Measurements from ENCODE around the gene IER5L. TPM values are rescaled to one million over a fixed set of nuclear protein-coding genes. Genes with fewer than 3 reads are reported as not detected.

IER5L gene
- total RNA-seq, 6 experiments from 2014 or later, result 2.7 to 19.8 (median 7.8) TPM

DNA sequence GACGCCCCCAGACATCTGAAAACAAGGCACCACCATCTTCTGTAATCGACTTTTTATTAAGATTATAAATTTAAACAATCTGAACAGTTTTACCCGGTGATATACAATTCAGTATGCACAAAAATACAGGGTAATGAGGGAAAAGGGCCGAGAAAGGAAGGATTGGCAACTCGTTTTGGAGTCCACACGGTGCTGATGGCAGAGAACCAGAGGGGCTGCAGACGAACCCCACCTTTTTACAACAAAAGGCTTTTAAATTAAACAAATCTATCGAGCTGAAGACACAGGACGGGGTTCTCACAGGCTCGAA, 2.6 kb downstream of the IER5L start:
- Histone ChIP-seq H3K4me3 (peak overlapping the region; percentile 55 to 99 (median 82)), H3K27ac (peak overlapping the region; percentile 87 to 99 (median 97)), H3K27me3 (no peaks in the 10 kb centered on the region), H3K36me3 (no peaks in the 10 kb centered on the region), H3K4me1 (peaks cover 0 to 15% (median 0%) of the 10 kb centered on the region in 4 donors), H3K9me3 (no peaks in the 10 kb centered on the region)
- ATAC-seq (no peak), DNase-seq (no peak)
- WGBS (ENCODE audit: insufficient coverage, low coverage, low lambda C conversion rate, missing lambda C conversion rate), result 0% methylated on average over 10 of the region's 10 CpGs
- intact Hi-C loops (cut with DNase I), result loop anchor here (5.0 to 10.0 kb wide), 4 partner anchors 142 to 429 kb away; no protein-coding TSS in a partner anchor
- no peak for TF ChIP-seq CTCF (IDR thresholded peaks at IDR 0.05)
- TF ChIP-seq POLR2A (IDR thresholded peaks at IDR 0.05), result no peak

DNA sequence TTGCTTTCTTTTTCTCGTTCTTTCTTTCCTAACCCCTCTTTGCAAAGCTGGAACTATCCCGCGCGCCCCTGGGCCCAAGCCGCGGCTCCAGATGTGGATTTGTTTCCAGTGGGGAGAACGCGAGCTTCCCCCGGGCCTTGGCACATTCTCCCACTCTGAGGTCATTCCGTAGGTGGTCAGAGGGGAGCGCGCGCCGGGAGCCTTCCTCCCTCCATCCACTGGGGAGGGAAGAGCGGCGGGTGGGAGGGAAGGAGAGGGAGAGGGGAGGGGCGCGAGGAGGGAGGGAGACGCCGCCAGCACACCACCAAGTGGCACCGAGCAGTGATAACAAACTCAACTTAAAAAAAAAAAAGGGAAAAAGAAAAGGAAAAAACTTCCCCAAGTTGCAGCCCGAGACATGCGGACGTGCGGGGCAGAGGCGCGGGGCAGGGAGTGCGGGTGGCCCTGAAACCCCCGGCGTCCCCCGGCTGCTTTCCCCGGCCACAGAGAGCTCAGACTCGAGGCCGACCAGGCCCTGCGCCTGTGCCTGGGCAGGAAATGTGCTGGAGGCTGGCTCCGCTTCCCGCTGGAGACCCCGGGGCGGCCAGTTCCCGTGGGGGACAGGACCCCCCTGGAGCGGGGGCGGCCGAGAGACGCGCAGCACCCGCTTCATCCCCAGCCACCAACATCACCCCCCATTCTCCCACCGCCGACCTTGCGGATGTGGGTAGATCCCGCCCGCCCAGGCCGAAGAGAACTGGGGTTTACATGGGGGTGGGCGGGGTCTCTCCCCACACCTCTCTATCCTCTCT, 3.1 kb downstream of the IER5L start:
- peak overlapping the region; percentile 87 to 99 (median 97) for H3K27ac ChIP-seq
- H3K9me3 ChIP-seq, result no peaks in the 10 kb centered on the region
- no peaks in the 10 kb centered on the region for H3K36me3 ChIP-seq
- DNase-seq, result peak; percentile 84 to 88 (median 86)
- 2% methylated on average over 23 of the region's 53 CpGs for WGBS (ENCODE audit: insufficient coverage, low coverage, low lambda C conversion rate, missing lambda C conversion rate)
- TF ChIP-seq POLR2A (IDR thresholded peaks at IDR 0.05) (peak; percentile 47), CTCF (IDR thresholded peaks at IDR 0.05) (no peak)
- H3K4me1 ChIP-seq, result peaks cover 0 to 15% (median 0%) of the 10 kb centered on the region in 4 donors
- peak; percentile 35 to 49 (median 42) for ATAC-seq
- peak overlapping the region; percentile 55 to 99 (median 82) for H3K4me3 ChIP-seq
- intact Hi-C loops (cut with DNase I), result loop anchor here (5.0 to 10.0 kb wide), 5 partner anchors 38 to 430 kb away; no protein-coding TSS in a partner anchor
- no peaks in the 10 kb centered on the region for H3K27me3 ChIP-seq

DNA sequence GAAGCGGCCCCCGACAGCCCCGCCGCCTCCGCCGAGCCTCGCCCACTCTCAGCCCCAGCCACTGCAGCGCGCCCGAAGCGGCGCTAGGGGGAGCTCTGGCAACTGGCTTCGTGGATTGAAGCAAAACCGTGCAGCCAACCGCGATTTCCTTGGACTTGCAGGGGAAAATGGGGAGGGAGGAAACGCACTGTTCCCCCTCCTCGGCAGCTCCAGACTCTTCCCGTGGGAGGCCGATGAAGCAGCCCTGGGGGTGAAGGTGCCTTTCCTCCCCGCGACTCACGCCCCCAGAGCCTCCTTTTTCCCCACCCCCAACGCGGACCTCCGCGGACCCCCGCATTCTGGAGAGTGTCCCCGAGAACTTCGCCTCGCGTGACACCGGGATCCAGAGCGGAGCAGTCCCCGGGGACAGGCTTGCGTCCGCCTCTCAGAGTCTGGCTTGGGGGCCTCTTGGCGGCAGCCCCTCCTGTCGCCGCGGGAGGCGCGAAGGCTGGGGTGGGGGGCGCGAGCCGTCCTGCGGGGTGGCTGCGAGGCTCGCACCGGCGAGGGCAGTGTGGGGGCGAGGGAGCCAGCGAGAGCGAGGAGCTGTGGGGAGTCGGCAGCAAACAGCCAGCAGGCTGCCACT, 3.8 kb downstream of the IER5L start:
- Histone ChIP-seq H3K27me3 (no peaks in the 10 kb centered on the region), H3K27ac (peak overlapping the region; percentile 87 to 99 (median 97)), H3K36me3 (no peaks in the 10 kb centered on the region), H3K9me3 (no peaks in the 10 kb centered on the region), H3K4me3 (peak overlapping the region; percentile 55 to 99 (median 82)), H3K4me1 (peaks cover 0 to 15% (median 0%) of the 10 kb centered on the region in 4 donors)
- peak; percentile 89 to 92 (median 90) for DNase-seq
- peak; percentile 49 to 54 (median 52) for ATAC-seq
- intact Hi-C loops (cut with DNase I), result loop anchor here (5.0 to 10.0 kb wide), 3 partner anchors 37 to 431 kb away; no protein-coding TSS in a partner anchor
- TF ChIP-seq CTCF (IDR thresholded peaks at IDR 0.05) (peak; percentile 98), POLR2A (IDR thresholded peaks at IDR 0.05) (peak; percentile 22)
- WGBS (ENCODE audit: insufficient coverage, low coverage, low lambda C conversion rate, missing lambda C conversion rate), result under 1% methylated on average over 25 of the region's 55 CpGs

DNA sequence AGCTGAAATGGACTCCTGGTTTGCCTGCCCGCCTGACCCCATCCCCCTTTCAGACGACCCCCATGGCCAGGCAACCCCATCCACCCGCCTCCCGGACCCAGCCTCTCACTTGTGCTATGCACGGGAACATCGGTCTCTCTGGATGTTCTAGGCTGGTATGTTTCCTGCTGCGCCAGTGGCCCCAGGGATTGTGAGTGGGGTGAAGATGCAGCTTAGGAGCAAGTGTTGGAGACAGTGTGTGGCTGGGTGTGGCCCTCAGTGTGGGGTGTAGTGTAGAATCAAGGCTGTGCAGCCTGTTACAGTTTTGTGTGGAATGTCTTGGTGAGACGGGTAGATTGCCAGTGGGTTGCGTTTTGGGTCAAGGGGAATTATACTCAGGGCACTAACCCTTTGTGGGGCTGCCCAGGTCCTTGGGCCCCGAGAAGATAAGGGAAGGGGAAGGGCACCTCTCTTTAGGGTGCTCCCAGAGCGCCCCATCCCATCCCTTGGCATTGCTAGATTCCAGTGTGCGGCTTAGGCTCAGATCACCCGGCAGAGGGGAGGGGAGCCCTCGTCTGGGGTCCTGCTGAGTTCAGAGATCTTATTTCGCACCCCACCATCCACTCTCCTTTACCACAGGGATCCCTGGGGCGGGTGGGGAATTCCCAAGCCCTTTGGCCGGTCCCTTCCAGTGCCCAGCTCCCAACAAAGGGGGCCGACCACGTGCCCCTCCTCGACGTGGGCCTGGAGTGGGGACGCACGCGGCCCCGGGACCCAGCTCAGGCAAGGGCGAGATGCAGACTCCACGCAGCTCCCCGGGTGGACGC, 4.6 kb downstream of the IER5L start:
- TF ChIP-seq POLR2A (IDR thresholded peaks at IDR 0.05), result no peak
- TF ChIP-seq CTCF (IDR thresholded peaks at IDR 0.05), result no peak
- Histone ChIP-seq H3K36me3 (no peaks in the 10 kb centered on the region), H3K9me3 (no peaks in the 10 kb centered on the region), H3K27ac (peak overlapping the region in 2 of 3 donors; percentile 97 to 99), H3K27me3 (no peaks in the 10 kb centered on the region), H3K4me1 (peaks cover 0 to 11% (median 0%) of the 10 kb centered on the region in 4 donors), H3K4me3 (peak overlapping the region; percentile 55 to 99 (median 82))
- DNase-seq, result no peak
- intact Hi-C loops (cut with DNase I), result loop anchor here (5.0 to 10.0 kb wide), 3 partner anchors 36 to 431 kb away; no protein-coding TSS in a partner anchor
- 36% methylated on average over 8 of the region's 29 CpGs for WGBS (ENCODE audit: insufficient coverage, low coverage, low lambda C conversion rate, missing lambda C conversion rate)
- ATAC-seq, result no peak
